GM12865 (cell line): Measurements from ENCODE around the gene GABRB3.

Experiments used
- DNase-seq: peaks from one replicate; pipeline ENCODE4 v3.0.0; 2010; ENCODE audit warnings: low read depth
- H3K4me3 ChIP-seq: 2 replicates; pipeline ENCODE4 v1.5.1; 2011; ENCODE audit warnings: mild to moderate bottlenecking, low read depth, low read length, control low read depth
- CTCF ChIP-seq: IDR thresholded peaks from 2 replicates; pipeline ENCODE4 v1.5.1; 2011; ENCODE audit warnings: low read length, control low read depth, low read depth, inconsistent platforms; ENCODE audit not compliant: insufficient read depth; ENCODE audit errors: missing control alignments

Gene GABRB3

GRCh38 chr15:26772154-26773066 lies at the start of gene GABRB3:
Gene GABRB3 (minus strand): TSS chr15:26773066.
- DNase-seq = no peak
- H3K4me3 ChIP-seq = no peak within 1 kb of the TSS
- no peak for TF ChIP-seq CTCF

- no peak for TF ChIP-seq CTCF
- no peak for DNase-seq
- H3K4me3 ChIP-seq = no peak overlapping the region
These were observed 34.9 kb upstream of the GABRB3 start for GRCh38 chr15:26807517-26808427.

- DNase-seq = no peak
- TF ChIP-seq CTCF = no peak
- no peak overlapping the region for H3K4me3 ChIP-seq
These were observed 33.7 kb upstream of the GABRB3 start for GRCh38 chr15:26806574-26806973.

GRCh38 chr15:26806151-26806550 lies 33.3 kb upstream of the GABRB3 start:
- no peak for DNase-seq
- no peak for TF ChIP-seq CTCF
- H3K4me3 ChIP-seq = no peak overlapping the region

GRCh38 chr15:26805470-26805869 lies 32.6 kb upstream of the GABRB3 start:
- no peak for TF ChIP-seq CTCF
- no peak for DNase-seq
- H3K4me3 ChIP-seq = no peak overlapping the region

DNA sequence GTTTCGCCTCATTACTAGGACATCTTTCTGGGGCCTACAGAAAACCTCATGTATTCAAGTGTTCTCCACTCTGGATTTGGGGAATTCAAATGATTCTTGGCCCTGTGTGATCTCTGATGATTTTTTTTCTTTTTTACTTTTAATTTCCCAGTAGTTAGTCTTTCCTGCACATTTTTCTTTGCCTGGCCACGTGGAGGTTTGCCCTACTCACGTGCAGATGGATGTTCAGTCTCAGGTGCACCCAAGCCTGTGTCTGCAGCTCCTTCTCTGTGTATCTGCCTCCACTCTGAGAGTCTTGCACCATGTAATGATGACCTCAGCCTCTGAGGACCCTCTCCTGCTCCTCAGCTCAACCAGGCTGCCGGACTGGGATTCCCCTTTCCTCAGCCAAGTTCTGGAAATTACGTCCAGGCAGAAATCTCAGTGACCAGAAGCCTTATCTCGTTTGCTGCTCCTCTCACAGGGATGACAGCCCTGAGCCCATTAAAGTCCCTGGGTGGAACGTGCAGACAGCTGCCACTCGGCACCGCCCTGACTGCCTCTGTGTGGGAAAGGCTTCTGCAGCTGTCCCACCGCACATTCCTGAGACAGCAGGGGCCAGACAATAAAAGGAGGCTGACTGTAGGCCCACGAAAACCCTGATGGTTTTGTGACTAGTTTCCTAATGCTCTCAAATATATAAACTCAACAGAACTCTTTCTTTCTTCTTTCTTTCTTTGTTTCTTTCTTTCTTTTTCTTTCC lies 31.4 kb upstream of the GABRB3 start:
- no peak for DNase-seq
- TF ChIP-seq CTCF = no peak

More for the DNA sequence above, 31.4 kb upstream of the GABRB3 start:
- H3K4me3 ChIP-seq = no peak overlapping the region
